Measurements from ENCODE around the gene NBL1. TPM values are rescaled to one million over a fixed set of nuclear protein-coding genes. Genes with fewer than 3 reads are reported as not detected.

The NBL1 gene
- total and polyA plus RNA-seq, 9 of the 15 experiments (the other 6 are each of a cell fraction or from before 2014, with no cell fraction given) = 0.10 to 3.7 (median 1.8) TPM; not detected in 1

- TF ChIP-seq PKNOX1 (IDR thresholded peaks at IDR 0.05) (no peak), SP1 (CRISPR knock-in tag; IDR thresholded peaks at IDR 0.05) (no peak), ZKSCAN8 (CRISPR knock-in tag; IDR thresholded peaks at IDR 0.05) (no peak), ELK1 (CRISPR knock-in tag; IDR thresholded peaks at IDR 0.05) (no peak)
Observed at GRCh38 chr1:19617376-19617775, 26.7 kb upstream of the NBL1 start (continued).

- Histone ChIP-seq H3K4me2 (ENCODE audit: insufficient read depth, low read length) (no peak overlapping the region), H3K9me3 (replicated peaks; ENCODE audit: control insufficient read depth, insufficient read depth, low read depth, low read length) (no peaks in the 10 kb centered on the region), H3K4me1 (replicated peaks in 1 of 2; ENCODE audit: control insufficient read depth in 2 of 2, insufficient read depth in 2 of 2, low read length in 2 of 2) (peaks cover 0 to under 1% of the 10 kb centered on the region in 2 experiments; a peak in 2 of 5 replicates), H3K9me1 (ENCODE audit: control insufficient read depth, insufficient read depth, low read length) (no peaks in the 10 kb centered on the region), H3K27ac (ENCODE audit: extremely low read depth, low read depth, low read length) (no peak overlapping the region), H3K4me3 (no peak overlapping the region), H3K79me2 (ENCODE audit: control insufficient read depth, insufficient read depth, low read length) (peaks cover 77% of the 10 kb centered on the region), H3K27me3 (ENCODE audit: control insufficient read depth in 2 of 2, insufficient read depth in 2 of 2, low read length in 2 of 2) (no peaks in the 10 kb centered on the region), H3K9ac (ENCODE audit: insufficient read depth in 1 of 2, low read depth in 2 of 2, low read length in 2 of 2) (no peak overlapping the region; a peak in 1 of 4 replicates), H4K20me1 (replicated peaks; ENCODE audit: control insufficient read depth, insufficient read depth, low read length) (peaks cover 8% of the 10 kb centered on the region; the same call in 1 of the 2 replicates), H3K36me3 (ENCODE audit: control insufficient read depth, insufficient read depth, low read length) (peaks cover 60% of the 10 kb centered on the region), H2AFZ (ENCODE audit: low read depth, low read length) (no peak overlapping the region)
- ATAC-seq (no peak), DNase-seq (ENCODE audit: extremely low read depth in 1 of 4, low spot score in 3 of 4) (no peak), FAIRE-seq (no peak)
- ChIA-PET CTCF (ENCODE audit: low intra/inter-chr PET ratio) (no interaction called here), POLR2A (interaction anchor here (0.5 to 2.0 kb wide), 7 partner anchors 9 to 410 kb away, joined by 3 to 8 read pairs (median 4); a partner anchor contains a TSS)
- intact Hi-C loops (cut with micrococcal nuclease) (no loop called here), in situ Hi-C loops (cut with MboI) (no loop called here)
- BruUV-seq (replicated peaks) = no TSS peak
- WGBS (ENCODE audit: insufficient coverage, low coverage, missing lambda C conversion rate) = 98% methylated on average over 3 of the region's 3 CpGs
- TF ChIP-seq CREBBP (IDR thresholded peaks at IDR 0.05; ENCODE audit: low read depth, low read length) (no peak), MCM2 (IDR thresholded peaks at IDR 0.05; ENCODE audit: low read depth) (no peak), ZNF740 (CRISPR knock-in tag; IDR thresholded peaks at IDR 0.05) (no peak), ZNF740 (tag; IDR thresholded peaks at IDR 0.05) (no peak), TEAD4 (IDR thresholded peaks at IDR 0.05; ENCODE audit: low read length) (no peak), TEAD4 (CRISPR knock-in tag; IDR thresholded peaks at IDR 0.05; ENCODE audit: borderline replicate concordance) (no peak), ZNF263 (CRISPR knock-in tag; IDR thresholded peaks at IDR 0.05; ENCODE audit: borderline replicate concordance) (no peak)
Observed at GRCh38 chr1:19618428-19618827, 25.7 kb upstream of the NBL1 start.
